Large intestine (tissue), 3 donors: Measurements from ENCODE around the gene KCTD1. TPM values are rescaled to one million over a fixed set of nuclear protein-coding genes. Genes with fewer than 3 reads are reported as not detected.

Experiments
- DNase-seq, 2 donors: peaks; one replicate each; pipeline versions ENCODE4 v3.0.0 to v3.0.0-alpha.2; 2013
- H3K27ac ChIP-seq: one replicate; pipeline ENCODE4 v1.5.1; 2013; ENCODE audit warnings: low read length
- H3K27me3 ChIP-seq: 2 replicates; pipeline ENCODE4 v1.6.1; 2013; ENCODE audit warnings: low read length; ENCODE audit not compliant: control insufficient read depth, insufficient read depth
- H3K36me3 ChIP-seq: 2 replicates; pipeline ENCODE4 v1.6.1; 2013; ENCODE audit warnings: low read length; ENCODE audit not compliant: control insufficient read depth, insufficient read depth
- H3K4me1 ChIP-seq: one replicate; pipeline ENCODE4 v1.6.1; 2013; ENCODE audit warnings: low read length; ENCODE audit not compliant: control insufficient read depth, insufficient read depth
- H3K4me3 ChIP-seq: one replicate; pipeline ENCODE4 v1.5.1; 2013; ENCODE audit warnings: low read length
- H3K9me3 ChIP-seq: one replicate; pipeline ENCODE4 v1.6.1; 2013; ENCODE audit warnings: mild to moderate bottlenecking, low read depth, low read length, moderate library complexity; ENCODE audit not compliant: control insufficient read depth
- WGBS: methylation state at CpG from one replicate; pipeline ENCODE4 v1.1.5; 2013; ENCODE audit warnings: low lambda C conversion rate; ENCODE audit not compliant: insufficient coverage; 5-methylcytosine and 5-hydroxymethylcytosine counted together
- polyA plus RNA-seq: library from polyadenylated mRNA; unstranded; fragments of 120-200 nt; gene quantifications from one replicate; pipeline ENCODE4 v1.2.1, GENCODE V29; 2013

KCTD1 gene
- polyA plus RNA-seq, 1 donor: 7.7 TPM

GRCh38 chr18:26458526-26459232, 89.7 kb downstream of the KCTD1 start:
- DNase-seq: no peak
- no peak overlapping the region for H3K4me3 ChIP-seq
- H3K27me3 ChIP-seq: no peaks in the 10 kb centered on the region
- H3K9me3 ChIP-seq: no peaks in the 10 kb centered on the region
- 100% methylated on average over 1 of the region's 9 CpGs for WGBS
- no peaks in the 10 kb centered on the region for H3K4me1 ChIP-seq
- H3K27ac ChIP-seq: no peak overlapping the region
- H3K36me3 ChIP-seq: peaks cover 14% of the 10 kb centered on the region

GRCh38 chr18:26457611-26458353, 90.6 kb downstream of the KCTD1 start:
- no CpG with 5 or more reads among the region's 22 CpGs for WGBS
- Histone ChIP-seq H3K27ac (no peak overlapping the region), H3K9me3 (no peaks in the 10 kb centered on the region), H3K36me3 (peaks cover 14% of the 10 kb centered on the region), H3K4me1 (no peaks in the 10 kb centered on the region), H3K27me3 (no peaks in the 10 kb centered on the region), H3K4me3 (no peak overlapping the region)
- DNase-seq: no peak

GRCh38 chr18:26457195-26457594, 91.2 kb downstream of the KCTD1 start:
- Histone ChIP-seq H3K27me3 (no peaks in the 10 kb centered on the region), H3K9me3 (no peaks in the 10 kb centered on the region), H3K27ac (no peak overlapping the region), H3K4me1 (peaks cover 2% of the 10 kb centered on the region), H3K36me3 (peaks cover 14% of the 10 kb centered on the region), H3K4me3 (no peak overlapping the region)
- no CpG with 5 or more reads among the region's 4 CpGs for WGBS
- DNase-seq: no peak

DNA sequence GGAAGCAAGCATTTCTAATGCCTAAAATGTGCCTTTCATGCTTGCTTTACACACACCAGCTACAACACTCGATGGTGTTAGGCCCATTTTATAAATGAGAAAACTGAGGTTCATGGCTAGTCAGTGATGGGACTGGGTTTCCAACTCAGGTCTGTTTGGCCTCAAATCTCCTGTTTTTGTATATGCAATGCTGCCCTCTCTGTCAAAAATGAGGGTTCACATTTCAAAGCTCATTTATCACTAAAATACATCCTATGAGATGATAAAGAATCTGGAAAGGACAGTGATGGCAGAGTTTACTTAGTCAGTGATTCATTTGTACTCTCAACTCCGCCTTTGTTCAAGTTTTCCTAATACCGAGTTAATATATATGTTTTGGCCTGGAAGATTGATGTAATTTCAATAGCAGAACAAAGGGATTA, 92.3 kb downstream of the KCTD1 start:
- Histone ChIP-seq H3K4me3 (no peak overlapping the region), H3K4me1 (peaks cover 2% of the 10 kb centered on the region), H3K9me3 (no peaks in the 10 kb centered on the region), H3K27me3 (no peaks in the 10 kb centered on the region), H3K27ac (no peak overlapping the region), H3K36me3 (peaks cover 14% of the 10 kb centered on the region)
- 40% methylated on average over 2 of the region's 3 CpGs for WGBS
- DNase-seq: no peak

DNA sequence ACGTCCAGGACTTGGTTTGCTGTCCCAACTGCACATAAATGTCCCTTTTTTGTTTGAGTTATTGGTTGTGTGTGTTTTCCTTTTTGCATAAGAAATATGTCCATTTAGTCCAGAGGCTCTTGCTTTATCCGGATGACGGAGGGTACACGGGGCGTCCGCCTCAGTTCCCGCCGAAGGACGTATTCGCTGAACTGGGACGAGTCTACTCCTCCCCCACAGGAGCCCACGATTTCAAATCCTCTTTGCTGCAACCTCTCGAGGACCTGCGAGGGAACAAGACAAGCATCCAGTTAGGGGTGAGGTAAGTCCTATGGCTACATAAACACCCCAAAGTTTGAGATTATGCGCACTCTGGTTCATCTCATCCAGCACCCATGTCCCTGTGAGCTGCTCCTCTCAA, 92.7 kb downstream of the KCTD1 start:
- no peaks in the 10 kb centered on the region for H3K9me3 ChIP-seq
- peaks cover 14% of the 10 kb centered on the region for H3K36me3 ChIP-seq
- no peak overlapping the region for H3K27ac ChIP-seq
- DNase-seq: no peak
- no peaks in the 10 kb centered on the region for H3K27me3 ChIP-seq
- H3K4me1 ChIP-seq: peaks cover 2% of the 10 kb centered on the region
- WGBS: no CpG with 5 or more reads among the region's 15 CpGs
- H3K4me3 ChIP-seq: no peak overlapping the region

DNA sequence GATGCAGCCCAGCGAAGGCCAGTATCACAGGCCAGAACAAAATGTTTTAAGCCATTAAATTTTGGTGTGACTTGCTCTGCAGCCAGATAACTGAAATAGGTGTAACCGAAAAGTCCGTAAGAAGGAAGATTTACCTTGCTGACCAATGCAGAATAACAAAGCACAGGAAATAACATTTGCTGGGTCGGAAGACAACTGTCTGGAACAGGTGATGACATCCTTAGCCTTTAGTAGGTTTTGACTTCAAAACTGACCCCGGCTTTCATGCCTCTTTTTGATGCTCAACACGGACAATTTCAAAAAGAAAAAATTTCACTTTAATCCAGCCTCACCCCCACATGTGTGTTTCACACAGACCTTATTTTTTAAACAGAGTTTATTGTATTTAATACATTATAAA, 93.7 kb downstream of the KCTD1 start:
- H3K4me1 ChIP-seq: peaks cover 2% of the 10 kb centered on the region
- no peak overlapping the region for H3K27ac ChIP-seq
- peaks cover 14% of the 10 kb centered on the region for H3K36me3 ChIP-seq
- WGBS: 80% methylated on average over 3 of the region's 6 CpGs
- no peaks in the 10 kb centered on the region for H3K27me3 ChIP-seq
- no peaks in the 10 kb centered on the region for H3K9me3 ChIP-seq
- H3K4me3 ChIP-seq: no peak overlapping the region
- DNase-seq: no peak

DNA sequence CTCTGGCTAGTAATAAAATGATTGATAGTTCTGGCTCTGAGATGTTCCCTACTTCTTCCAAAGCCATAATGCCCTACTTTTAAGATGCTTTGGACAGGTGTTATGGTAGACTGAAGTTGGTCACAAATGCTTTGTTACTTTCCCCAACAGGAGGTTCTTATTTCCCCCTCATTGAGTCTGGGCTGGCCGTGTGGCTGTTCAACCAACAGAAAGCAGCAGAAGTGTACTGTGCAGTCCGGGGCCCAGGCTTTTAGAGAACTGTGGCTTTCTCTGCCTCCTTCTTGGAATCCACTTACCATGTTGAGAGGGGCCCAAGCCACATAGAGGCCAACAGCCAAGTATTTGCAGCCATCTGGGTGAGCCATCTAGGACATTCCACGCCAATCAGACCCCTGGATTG, 94.2 kb downstream of the KCTD1 start:
- WGBS: no CpG with 5 or more reads among the region's 3 CpGs
- H3K4me3 ChIP-seq: no peak overlapping the region
- no peaks in the 10 kb centered on the region for H3K9me3 ChIP-seq
- H3K27ac ChIP-seq: no peak overlapping the region
- H3K4me1 ChIP-seq: peaks cover 2% of the 10 kb centered on the region
- peaks cover 12% of the 10 kb centered on the region for H3K36me3 ChIP-seq
- H3K27me3 ChIP-seq: no peaks in the 10 kb centered on the region
- no peak for DNase-seq

DNA sequence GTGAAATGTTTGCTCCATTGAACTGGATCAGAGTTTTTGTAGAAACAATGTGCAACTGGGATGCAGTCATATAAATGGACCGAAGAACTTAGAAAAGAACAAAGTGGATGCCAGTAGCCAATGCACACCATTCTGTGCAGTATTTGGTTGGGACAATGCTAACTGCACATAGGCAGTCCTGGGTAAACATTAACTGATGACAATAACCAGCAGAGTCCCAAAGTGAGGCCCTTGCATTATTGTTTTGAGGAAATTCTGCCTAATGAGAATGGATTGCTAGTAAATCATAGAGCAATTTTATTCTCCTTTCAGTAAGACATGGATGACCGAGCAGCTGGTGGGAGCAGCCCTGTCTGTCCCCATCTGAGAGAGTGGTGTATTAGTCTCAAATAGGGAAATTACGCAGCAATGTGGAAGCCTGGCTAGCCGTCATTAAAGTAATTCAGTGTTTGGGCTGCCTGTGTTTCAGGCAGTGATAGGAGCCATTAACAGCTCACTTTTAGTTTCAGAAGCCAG, 94.9 kb downstream of the KCTD1 start:
- no peaks in the 10 kb centered on the region for H3K9me3 ChIP-seq
- peaks cover 7% of the 10 kb centered on the region for H3K36me3 ChIP-seq
- peaks cover 2% of the 10 kb centered on the region for H3K4me1 ChIP-seq
- no CpG with 5 or more reads among the region's 4 CpGs for WGBS
- no peak overlapping the region for H3K4me3 ChIP-seq
- no peak for DNase-seq
- H3K27ac ChIP-seq: no peak overlapping the region
- H3K27me3 ChIP-seq: no peaks in the 10 kb centered on the region

GRCh38 chr18:26450989-26451682, 97.2 kb downstream of the KCTD1 start:
- Histone ChIP-seq H3K27me3 (no peaks in the 10 kb centered on the region), H3K27ac (no peak overlapping the region), H3K4me1 (peaks cover 2% of the 10 kb centered on the region), H3K9me3 (no peaks in the 10 kb centered on the region), H3K36me3 (peaks cover 7% of the 10 kb centered on the region), H3K4me3 (no peak overlapping the region)
- WGBS: no CpG with 5 or more reads among the region's 8 CpGs
- no peak for DNase-seq

DNA sequence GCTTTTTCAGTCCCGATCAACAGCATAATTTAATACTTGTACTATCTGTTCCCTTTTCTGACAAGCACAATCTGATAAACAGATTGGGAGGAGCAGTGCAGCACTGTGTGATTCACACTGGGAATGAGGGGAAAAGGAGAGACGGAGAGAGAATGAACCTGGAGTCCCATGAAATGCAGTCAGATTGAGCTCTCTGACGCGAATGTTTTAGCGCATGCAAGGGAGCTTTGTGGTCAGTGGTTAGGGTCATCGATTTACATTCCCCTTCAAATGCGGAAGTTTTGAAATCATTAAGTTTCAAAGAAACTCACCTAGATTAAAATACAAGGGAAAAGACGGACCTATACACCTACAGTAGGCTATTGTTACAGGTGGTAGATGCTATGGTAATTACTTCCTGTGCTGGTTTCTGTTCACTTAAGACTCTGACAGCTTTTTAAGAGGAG, 99.6 kb downstream of the KCTD1 start:
- H3K4me3 ChIP-seq: no peak overlapping the region
- no CpG with 5 or more reads among the region's 8 CpGs for WGBS
- no peak overlapping the region for H3K27ac ChIP-seq
- H3K27me3 ChIP-seq: no peaks in the 10 kb centered on the region
- peaks cover 2% of the 10 kb centered on the region for H3K4me1 ChIP-seq
- H3K36me3 ChIP-seq: no peaks in the 10 kb centered on the region
- no peaks in the 10 kb centered on the region for H3K9me3 ChIP-seq
- DNase-seq: no peak
